HG03139 (cell line): ENCODE measurements around the gene GRIP2.

ENCODE experiments used
- ATAC-seq: cut with Tn5 transposase; IDR thresholded peaks from one replicate; pipeline ENCODE4 v1.9.1; 2021; ENCODE audit not compliant: unreplicated experiment

Gene GRIP2

GRCh38 chr3:14470461-14470860 is 69.7 kb downstream of the GRIP2 start:
- ATAC-seq, result no peak

- no peak for ATAC-seq
Measured at GRCh38 chr3:14468621-14468981, 71.5 kb downstream of the GRIP2 start.

GRCh38 chr3:14467814-14468620 is 72.1 kb downstream of the GRIP2 start:
- ATAC-seq, result no peak

GRCh38 chr3:14466179-14466903 is 73.8 kb downstream of the GRIP2 start:
- no peak for ATAC-seq

- ATAC-seq, result no peak
Measured at GRCh38 chr3:14465425-14465824, 74.7 kb downstream of the GRIP2 start.

GRCh38 chr3:14464521-14464920 is 75.6 kb downstream of the GRIP2 start:
- ATAC-seq, result no peak

- ATAC-seq, result no peak
Measured at GRCh38 chr3:14464141-14464465, 76.0 kb downstream of the GRIP2 start.

- no peak for ATAC-seq
Measured at GRCh38 chr3:14463330-14464140, 76.6 kb downstream of the GRIP2 start.

GRCh38 chr3:14462738-14463137 is 77.4 kb downstream of the GRIP2 start:
- ATAC-seq, result no peak

GRCh38 chr3:14461748-14462324 is 78.3 kb downstream of the GRIP2 start:
- no peak for ATAC-seq

GRCh38 chr3:14461006-14461747 is 79.0 kb downstream of the GRIP2 start:
- no peak for ATAC-seq

- ATAC-seq, result no peak
Measured at GRCh38 chr3:14460342-14461005, 79.7 kb downstream of the GRIP2 start.

- ATAC-seq, result no peak
Measured at GRCh38 chr3:14459787-14460186, 80.4 kb downstream of the GRIP2 start.

GRCh38 chr3:14459384-14459783 is 80.8 kb downstream of the GRIP2 start:
- no peak for ATAC-seq

GRCh38 chr3:14458434-14459275 is 81.5 kb downstream of the GRIP2 start:
- ATAC-seq, result no peak

- ATAC-seq, result no peak
Measured at GRCh38 chr3:14457999-14458398, 82.1 kb downstream of the GRIP2 start.

GRCh38 chr3:14457481-14457880 is 82.7 kb downstream of the GRIP2 start:
- no peak for ATAC-seq

GRCh38 chr3:14456794-14457193 is 83.3 kb downstream of the GRIP2 start:
- ATAC-seq, result no peak

GRCh38 chr3:14455571-14456317 is 84.4 kb downstream of the GRIP2 start:
- no peak for ATAC-seq
